DOHH2 (cell line): ENCODE results near the gene TTC9B.

Source experiments
- CTCF ChIP-seq: fragments of 200-600 bp; sonication (generic); IDR thresholded peaks from one replicate; pipeline ENCODE4 v1.5.1; 2014; ENCODE audit warnings: antibody characterized with exemption, mild to moderate bottlenecking, low read depth, low read length; ENCODE audit not compliant: poor library complexity, severe bottlenecking
- EZH2phosphoT487 ChIP-seq: fragments of 200-600 bp; sonication (generic); IDR thresholded peaks from 2 replicates; pipeline ENCODE4 v1.6.1; 2017; ENCODE audit warnings: borderline replicate concordance, mild to moderate bottlenecking, antibody characterized with exemption, low read length, moderate library complexity, mixed read lengths

DNA sequence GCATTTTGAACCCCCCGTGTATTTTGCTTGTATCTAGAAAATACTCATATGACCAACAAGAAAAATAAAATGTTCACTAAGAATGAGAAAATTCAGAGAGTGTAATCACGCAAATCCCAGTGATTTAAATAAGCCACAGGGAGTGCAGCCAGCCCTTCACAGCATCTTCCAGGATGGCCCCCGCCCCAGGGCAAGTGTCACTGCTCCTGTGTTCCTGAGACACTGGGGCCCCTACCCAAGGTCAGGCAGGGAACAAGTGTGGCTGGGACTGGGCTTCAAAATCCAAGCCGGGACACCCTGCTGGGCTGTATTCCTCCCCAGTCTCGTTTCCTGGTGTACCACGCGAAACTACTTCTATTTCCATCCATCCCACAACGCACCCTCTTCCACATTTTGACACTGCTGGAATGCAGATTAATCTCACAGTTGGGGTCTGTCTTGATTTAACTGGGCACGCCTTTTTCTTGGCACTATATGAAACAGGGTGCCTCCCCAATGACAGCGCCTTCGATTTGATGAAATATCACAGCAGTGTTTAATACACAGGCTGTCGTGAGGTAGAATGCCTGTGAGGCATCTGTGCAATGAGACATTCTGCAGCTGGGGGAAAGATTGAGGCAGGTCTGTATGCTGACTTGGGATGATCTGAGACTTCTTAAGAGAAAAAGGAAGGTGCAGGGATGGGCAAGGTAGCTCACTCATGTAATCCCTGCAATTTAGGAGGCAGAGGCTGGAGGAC is 26.6 kb upstream of the TTC9B start:
- TF ChIP-seq CTCF (no peak), EZH2phosphoT487 (no peak)
